HG02973 (cell line): ENCODE results near the gene TNIK.

Source experiments
- ATAC-seq: cut with Tn5 transposase; IDR thresholded peaks from one replicate; pipeline ENCODE4 v1.9.1; 2021; ENCODE audit warnings: moderate library complexity; ENCODE audit not compliant: unreplicated experiment

TNIK gene

DNA sequence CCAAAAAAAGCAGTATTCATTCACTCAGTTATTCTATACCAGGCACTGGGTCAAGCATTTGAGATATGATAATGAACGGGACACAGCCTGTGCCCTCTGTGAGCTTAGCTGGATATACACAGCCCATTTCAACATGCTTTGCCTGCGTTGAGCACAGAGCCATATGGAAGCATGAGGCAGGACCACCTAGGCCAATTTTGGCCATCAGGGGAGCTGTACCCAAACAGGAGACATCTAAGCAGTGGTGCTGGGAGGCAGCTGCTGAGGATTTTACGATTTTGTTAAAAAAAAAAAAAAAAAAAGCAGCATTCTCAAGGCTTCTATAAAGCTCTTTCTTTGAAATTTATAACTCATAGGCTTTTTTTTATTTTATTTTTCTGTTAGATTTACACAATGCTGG is 346.5 kb downstream of the TNIK start:
- ATAC-seq, result no peak

GRCh38 chr3:171110715-171111114 is 349.5 kb downstream of the TNIK start:
- ATAC-seq, result no peak

- no peak for ATAC-seq
Measured at GRCh38 chr3:171108066-171108465, 352.1 kb downstream of the TNIK start.

DNA sequence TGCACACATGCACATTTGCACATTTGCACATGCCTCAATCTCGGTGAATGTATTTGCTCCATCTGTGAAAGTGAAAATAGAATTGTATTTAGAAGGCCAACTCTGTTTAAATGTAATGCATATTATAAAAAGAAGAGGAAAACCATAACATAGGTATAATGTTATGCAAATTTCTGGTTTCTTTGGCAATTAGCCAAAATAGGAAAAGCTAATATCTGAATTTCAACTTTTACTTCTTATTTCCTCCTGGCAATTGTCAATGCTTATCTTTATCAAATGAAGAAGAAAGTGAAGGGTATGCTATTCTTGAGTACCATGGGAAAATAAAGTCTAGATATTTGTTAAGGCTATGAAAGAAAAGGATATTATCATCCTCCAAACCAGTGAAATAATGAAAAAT is 357.0 kb downstream of the TNIK start:
- ATAC-seq, result no peak

GRCh38 chr3:171101982-171102641 is 358.1 kb downstream of the TNIK start:
- ATAC-seq, result no peak

- ATAC-seq, result no peak
Measured at GRCh38 chr3:171099911-171100310, 360.3 kb downstream of the TNIK start.

DNA sequence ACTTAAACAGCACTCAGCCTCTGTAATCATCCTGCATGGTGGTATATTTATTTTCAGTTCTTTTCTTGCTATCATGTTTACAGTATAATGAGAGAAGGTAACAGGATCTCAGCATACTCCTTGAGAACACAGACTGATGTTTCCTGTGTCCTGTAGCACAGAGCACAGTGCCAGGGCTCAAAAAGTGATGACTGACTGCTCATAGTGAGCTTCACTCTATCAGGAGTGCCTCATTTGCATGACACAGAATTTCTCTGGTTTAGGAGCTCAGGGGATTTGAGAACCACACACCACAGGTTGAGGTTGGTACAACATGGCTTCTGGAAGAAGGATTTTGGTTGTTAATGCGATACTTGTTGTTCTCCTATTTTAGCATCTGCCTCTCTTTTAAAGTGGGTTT is 365.1 kb downstream of the TNIK start:
- peak; percentile 76 for ATAC-seq

GRCh38 chr3:171094411-171094810 is 365.8 kb downstream of the TNIK start:
- ATAC-seq, result no peak

DNA sequence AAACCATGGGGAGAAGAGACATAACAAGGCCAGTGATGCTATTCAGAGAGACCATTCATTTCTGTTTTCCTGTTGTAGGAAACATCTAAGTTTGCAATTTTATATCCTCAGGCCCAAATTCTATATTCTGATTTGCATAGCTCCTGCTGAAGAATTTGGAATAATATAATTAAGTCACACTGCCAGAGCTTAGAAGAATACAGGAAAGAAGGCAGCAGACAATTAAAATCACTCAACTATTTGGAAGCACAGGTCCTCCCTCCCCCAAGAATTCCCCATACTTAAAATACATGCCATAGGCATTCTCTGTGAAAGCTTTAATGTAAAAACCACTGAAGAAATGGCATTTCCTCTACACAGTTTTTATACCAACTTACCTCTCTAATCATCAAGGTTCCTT is 366.7 kb downstream of the TNIK start:
- ATAC-seq, result no peak

- no peak for ATAC-seq
Measured at GRCh38 chr3:171092467-171092911, 367.7 kb downstream of the TNIK start.

- no peak for ATAC-seq
Measured at GRCh38 chr3:171090321-171090720, 369.9 kb downstream of the TNIK start.

DNA sequence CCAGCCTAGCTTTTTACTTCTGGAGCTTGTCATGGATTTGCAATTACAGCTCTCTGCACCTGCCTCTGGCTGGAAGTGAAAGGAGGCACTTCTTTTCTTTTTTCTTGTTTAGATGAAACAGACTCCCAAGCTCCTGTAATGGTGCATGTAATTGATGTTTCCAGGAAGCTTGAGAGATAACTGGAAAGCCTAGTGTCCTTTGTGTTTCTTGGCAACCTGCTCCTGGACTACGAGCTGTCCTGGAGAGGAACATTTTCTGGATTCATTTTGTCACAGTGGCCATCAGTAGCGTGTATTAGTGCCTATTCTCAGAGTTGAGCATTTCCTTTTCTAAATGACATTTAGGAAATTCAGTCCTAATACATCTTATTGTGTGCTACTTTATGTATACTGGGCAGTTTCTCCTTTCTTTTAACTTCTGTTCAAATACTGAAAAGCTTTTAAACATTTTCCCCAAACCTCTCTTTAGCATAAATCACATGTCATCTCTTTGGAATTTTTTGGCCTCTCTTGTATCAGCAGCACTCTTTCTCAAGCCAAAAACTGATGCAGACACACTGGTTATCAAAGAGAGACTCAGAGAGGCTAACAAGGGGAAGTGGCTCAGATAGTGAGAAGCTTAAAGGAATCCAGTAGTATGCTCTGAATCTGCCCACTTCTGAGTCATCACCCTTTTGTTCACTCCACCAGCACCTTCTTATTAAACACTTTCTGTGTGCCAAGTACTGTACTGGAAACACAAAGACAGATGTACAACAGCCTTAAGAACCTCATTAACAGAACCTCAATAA is 371.0 kb downstream of the TNIK start:
- no peak for ATAC-seq

GRCh38 chr3:171088496-171088895 is 371.7 kb downstream of the TNIK start:
- ATAC-seq, result no peak

DNA sequence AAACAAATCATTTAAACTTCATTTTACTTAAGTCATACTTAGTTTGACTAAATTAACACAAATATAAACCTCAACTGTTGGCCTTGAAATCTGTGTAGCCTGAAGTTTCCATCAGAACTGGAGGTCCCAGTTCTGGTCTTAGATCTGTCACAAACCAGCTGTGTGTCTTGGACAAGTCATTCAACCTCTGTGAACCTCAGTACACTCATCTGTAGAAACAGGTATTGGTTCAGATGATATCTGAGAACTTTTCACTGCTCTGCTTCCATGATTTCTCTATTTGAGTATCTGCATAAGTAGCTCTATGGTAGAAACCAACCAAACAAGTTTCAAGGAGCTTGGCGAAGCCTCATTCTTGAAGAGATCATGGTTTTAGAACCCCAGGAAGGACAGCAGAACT is 373.3 kb downstream of the TNIK start:
- peak; percentile 51 for ATAC-seq

- ATAC-seq, result no peak
Measured at GRCh38 chr3:171077261-171077660, 382.9 kb downstream of the TNIK start.

GRCh38 chr3:171072432-171072831 is 387.8 kb downstream of the TNIK start:
- no peak for ATAC-seq

DNA sequence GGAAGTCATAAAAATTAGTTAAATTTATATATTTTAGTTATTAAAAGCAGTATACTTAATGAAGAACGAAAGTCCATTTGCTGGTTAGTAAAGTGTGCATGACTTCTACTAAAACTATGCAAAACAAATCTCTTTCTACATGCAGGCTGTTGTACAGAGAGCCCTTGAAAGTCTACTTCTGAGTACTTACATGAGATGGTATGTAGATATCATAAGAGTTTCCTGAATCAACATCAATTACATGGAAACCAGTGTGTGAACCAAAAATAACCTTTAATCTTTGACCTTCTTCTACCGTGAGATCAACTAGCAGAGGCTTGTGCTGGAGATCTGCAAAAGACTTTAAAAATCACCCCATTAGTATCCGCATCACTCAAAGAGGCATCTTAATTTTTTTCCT is 391.5 kb downstream of the TNIK start:
- no peak for ATAC-seq

- no peak for ATAC-seq
Measured at GRCh38 chr3:171066206-171066605, 394.0 kb downstream of the TNIK start.

GRCh38 chr3:171065732-171066131 is 394.5 kb downstream of the TNIK start:
- ATAC-seq, result no peak

DNA sequence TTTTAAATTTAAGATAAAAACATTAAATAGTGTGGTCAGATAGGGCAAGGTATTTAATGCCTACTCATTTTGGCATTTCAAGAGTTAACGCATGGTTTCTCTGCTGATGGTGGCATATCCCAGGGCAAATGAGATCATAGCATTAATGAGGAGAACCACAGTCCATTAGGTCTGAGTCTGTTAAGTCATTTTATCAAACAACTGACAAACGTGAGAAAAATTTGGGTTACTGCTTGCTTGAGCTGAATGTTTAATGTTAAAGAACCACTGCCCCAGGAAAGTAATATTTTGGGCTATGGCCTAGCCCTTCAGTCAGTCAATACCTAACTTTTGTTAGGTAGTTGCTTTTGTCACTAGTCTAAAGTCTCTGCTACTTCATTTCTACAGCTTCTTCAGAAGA is 395.7 kb downstream of the TNIK start:
- no peak for ATAC-seq

GRCh38 chr3:171061749-171062148 is 398.5 kb downstream of the TNIK start:
- no peak for ATAC-seq

DNA sequence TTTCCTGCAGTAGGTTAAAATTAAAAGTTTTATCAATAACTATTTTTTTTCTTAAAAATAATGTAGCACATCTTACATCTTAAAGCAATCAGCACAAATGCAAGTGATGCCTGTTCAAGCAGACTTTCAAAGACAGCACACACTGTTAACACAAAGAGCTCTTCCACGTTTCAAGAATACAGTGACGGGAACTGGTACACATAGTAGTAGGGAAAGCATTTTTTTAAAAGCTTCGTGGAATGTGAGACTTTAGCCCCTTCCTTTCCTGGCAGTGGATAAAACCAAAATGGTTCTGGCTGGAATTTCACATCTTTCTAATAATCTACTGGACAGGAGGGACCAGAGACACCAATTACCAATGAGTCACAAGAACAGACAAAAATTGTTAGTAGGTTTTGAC is 400.2 kb downstream of the TNIK start:
- no peak for ATAC-seq
